ENCODE results near the gene CASP8AP2. TPM values are rescaled to one million over a fixed set of nuclear protein-coding genes. Genes with fewer than 3 reads are reported as not detected.

CASP8AP2 gene
- total RNA-seq, 1 experiment from 2014 or later = 27.9 TPM

DNA sequence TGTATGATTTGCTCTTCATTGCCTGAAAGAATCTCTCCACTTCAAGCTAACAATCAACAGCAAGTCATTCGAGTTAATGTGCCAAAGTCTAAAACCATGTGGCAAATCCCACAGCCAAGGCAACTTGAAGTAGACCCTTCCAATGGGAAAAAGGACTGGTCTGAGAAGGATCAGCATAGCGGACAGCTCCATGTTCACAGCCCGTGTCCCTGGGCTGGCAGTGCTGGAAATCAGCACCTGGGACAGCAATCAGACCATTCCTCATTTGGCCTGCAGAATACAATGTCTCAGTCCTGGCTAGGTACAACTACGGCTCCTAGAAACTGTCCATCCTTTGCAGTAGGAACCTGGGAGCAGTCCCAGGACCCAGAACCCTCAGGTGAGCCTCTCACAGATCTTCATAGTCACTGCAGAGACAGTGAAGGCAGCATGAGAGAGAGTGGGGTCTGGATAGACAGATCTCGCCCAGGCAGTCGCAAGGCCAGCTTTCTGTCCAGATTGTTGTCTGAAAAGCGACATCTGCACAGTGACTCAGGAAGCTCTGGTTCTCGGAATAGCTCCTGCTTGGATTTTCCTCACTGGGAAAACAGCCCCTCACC is 65.7 kb downstream of the CASP8AP2 start (continued):
- TF ChIP-seq CREM (CRISPR knock-in tag; IDR thresholded peaks at IDR 0.05) (0 out of 2 replicates have a peak, but pooled peaks have one; percentile 25), SMAD3 (CRISPR knock-in tag; IDR thresholded peaks at IDR 0.05; ENCODE audit: borderline replicate concordance) (peak; percentile 91), ZNF423 (CRISPR knock-in tag; IDR thresholded peaks at IDR 0.05) (0 out of 2 replicates have a peak, but pooled peaks have one; percentile 29), EMX1 (CRISPR knock-in tag; IDR thresholded peaks at IDR 0.05) (no peak), SMAD4 (CRISPR knock-in tag; IDR thresholded peaks at IDR 0.05) (peak; percentile 86; the same call in 1 of the 2 replicates), RORB (CRISPR knock-in tag; IDR thresholded peaks at IDR 0.05) (no peak), IRF2 (CRISPR knock-in tag; IDR thresholded peaks at IDR 0.05; ENCODE audit: borderline replicate concordance, low read depth) (peak; percentile 84; the same call in 1 of the 2 replicates), NFE2L1 (CRISPR knock-in tag; IDR thresholded peaks at IDR 0.05) (peak; percentile 88), ZNF317 (CRISPR knock-in tag; IDR thresholded peaks at IDR 0.05; ENCODE audit: borderline replicate concordance, low read depth) (0 out of 2 replicates have a peak, but pooled peaks have one; percentile 18), ZNF232 (CRISPR knock-in tag; IDR thresholded peaks at IDR 0.05) (peak; percentile 79; the same call in 1 of the 2 replicates), SP1 (CRISPR knock-in tag; conservative IDR thresholded peaks at IDR 0.05) (peak; percentile 44; the same call in 1 of the 2 replicates), ESRRA (CRISPR knock-in tag; IDR thresholded peaks at IDR 0.05; ENCODE audit: borderline replicate concordance) (peak; percentile 94), FOXK1 (CRISPR knock-in tag; IDR thresholded peaks at IDR 0.05) (peak; percentile 92), TEAD4 (CRISPR knock-in tag; IDR thresholded peaks at IDR 0.05) (peak; percentile 93), GABPB1 (CRISPR knock-in tag; IDR thresholded peaks at IDR 0.05) (no peak)
- TF ChIP-seq, protein P1, sequence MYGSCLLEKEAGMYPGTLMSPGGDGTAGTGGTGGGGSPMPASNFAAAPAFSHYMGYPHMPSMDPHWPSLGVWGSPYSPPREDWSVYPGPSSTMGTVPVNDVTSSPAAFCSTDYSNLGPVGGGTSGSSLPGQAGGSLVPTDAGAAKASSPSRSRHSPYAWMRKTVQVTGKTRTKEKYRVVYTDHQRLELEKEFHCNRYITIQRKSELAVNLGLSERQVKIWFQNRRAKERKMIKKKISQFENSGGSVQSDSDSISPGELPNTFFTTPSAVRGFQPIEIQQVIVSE (CRISPR knock-in tag; IDR thresholded peaks at IDR 0.05; ENCODE audit: borderline replicate concordance) = no peak
- TF ChIP-seq, protein P2, sequence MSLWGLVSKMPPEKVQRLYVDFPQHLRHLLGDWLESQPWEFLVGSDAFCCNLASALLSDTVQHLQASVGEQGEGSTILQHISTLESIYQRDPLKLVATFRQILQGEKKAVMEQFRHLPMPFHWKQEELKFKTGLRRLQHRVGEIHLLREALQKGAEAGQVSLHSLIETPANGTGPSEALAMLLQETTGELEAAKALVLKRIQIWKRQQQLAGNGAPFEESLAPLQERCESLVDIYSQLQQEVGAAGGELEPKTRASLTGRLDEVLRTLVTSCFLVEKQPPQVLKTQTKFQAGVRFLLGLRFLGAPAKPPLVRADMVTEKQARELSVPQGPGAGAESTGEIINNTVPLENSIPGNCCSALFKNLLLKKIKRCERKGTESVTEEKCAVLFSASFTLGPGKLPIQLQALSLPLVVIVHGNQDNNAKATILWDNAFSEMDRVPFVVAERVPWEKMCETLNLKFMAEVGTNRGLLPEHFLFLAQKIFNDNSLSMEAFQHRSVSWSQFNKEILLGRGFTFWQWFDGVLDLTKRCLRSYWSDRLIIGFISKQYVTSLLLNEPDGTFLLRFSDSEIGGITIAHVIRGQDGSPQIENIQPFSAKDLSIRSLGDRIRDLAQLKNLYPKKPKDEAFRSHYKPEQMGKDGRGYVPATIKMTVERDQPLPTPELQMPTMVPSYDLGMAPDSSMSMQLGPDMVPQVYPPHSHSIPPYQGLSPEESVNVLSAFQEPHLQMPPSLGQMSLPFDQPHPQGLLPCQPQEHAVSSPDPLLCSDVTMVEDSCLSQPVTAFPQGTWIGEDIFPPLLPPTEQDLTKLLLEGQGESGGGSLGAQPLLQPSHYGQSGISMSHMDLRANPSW (CRISPR knock-in tag; conservative IDR thresholded peaks at IDR 0.05; ENCODE audit: low read depth) = no peak
- TF ChIP-seq, protein P3, sequence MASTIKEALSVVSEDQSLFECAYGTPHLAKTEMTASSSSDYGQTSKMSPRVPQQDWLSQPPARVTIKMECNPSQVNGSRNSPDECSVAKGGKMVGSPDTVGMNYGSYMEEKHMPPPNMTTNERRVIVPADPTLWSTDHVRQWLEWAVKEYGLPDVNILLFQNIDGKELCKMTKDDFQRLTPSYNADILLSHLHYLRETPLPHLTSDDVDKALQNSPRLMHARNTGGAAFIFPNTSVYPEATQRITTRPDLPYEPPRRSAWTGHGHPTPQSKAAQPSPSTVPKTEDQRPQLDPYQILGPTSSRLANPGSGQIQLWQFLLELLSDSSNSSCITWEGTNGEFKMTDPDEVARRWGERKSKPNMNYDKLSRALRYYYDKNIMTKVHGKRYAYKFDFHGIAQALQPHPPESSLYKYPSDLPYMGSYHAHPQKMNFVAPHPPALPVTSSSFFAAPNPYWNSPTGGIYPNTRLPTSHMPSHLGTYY (CRISPR knock-in tag; IDR thresholded peaks at IDR 0.05) = no peak
- TF ChIP-seq, protein P4, sequence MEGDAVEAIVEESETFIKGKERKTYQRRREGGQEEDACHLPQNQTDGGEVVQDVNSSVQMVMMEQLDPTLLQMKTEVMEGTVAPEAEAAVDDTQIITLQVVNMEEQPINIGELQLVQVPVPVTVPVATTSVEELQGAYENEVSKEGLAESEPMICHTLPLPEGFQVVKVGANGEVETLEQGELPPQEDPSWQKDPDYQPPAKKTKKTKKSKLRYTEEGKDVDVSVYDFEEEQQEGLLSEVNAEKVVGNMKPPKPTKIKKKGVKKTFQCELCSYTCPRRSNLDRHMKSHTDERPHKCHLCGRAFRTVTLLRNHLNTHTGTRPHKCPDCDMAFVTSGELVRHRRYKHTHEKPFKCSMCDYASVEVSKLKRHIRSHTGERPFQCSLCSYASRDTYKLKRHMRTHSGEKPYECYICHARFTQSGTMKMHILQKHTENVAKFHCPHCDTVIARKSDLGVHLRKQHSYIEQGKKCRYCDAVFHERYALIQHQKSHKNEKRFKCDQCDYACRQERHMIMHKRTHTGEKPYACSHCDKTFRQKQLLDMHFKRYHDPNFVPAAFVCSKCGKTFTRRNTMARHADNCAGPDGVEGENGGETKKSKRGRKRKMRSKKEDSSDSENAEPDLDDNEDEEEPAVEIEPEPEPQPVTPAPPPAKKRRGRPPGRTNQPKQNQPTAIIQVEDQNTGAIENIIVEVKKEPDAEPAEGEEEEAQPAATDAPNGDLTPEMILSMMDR (IDR thresholded peaks at IDR 0.05) = no peak
- TF ChIP-seq, protein P5, sequence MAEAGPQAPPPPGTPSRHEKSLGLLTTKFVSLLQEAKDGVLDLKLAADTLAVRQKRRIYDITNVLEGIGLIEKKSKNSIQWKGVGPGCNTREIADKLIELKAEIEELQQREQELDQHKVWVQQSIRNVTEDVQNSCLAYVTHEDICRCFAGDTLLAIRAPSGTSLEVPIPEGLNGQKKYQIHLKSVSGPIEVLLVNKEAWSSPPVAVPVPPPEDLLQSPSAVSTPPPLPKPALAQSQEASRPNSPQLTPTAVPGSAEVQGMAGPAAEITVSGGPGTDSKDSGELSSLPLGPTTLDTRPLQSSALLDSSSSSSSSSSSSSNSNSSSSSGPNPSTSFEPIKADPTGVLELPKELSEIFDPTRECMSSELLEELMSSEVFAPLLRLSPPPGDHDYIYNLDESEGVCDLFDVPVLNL (CRISPR knock-in tag; IDR thresholded peaks at IDR 0.05; ENCODE audit: borderline replicate concordance, low read depth) = peak; percentile 74; the same call in 1 of the 2 replicates
- TF ChIP-seq, protein P6, sequence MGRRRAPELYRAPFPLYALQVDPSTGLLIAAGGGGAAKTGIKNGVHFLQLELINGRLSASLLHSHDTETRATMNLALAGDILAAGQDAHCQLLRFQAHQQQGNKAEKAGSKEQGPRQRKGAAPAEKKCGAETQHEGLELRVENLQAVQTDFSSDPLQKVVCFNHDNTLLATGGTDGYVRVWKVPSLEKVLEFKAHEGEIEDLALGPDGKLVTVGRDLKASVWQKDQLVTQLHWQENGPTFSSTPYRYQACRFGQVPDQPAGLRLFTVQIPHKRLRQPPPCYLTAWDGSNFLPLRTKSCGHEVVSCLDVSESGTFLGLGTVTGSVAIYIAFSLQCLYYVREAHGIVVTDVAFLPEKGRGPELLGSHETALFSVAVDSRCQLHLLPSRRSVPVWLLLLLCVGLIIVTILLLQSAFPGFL (CRISPR knock-in tag; IDR thresholded peaks at IDR 0.05; ENCODE audit: borderline replicate concordance) = peak; percentile 89; the same call in 1 of the 2 replicates
- TF ChIP-seq, protein P7, sequence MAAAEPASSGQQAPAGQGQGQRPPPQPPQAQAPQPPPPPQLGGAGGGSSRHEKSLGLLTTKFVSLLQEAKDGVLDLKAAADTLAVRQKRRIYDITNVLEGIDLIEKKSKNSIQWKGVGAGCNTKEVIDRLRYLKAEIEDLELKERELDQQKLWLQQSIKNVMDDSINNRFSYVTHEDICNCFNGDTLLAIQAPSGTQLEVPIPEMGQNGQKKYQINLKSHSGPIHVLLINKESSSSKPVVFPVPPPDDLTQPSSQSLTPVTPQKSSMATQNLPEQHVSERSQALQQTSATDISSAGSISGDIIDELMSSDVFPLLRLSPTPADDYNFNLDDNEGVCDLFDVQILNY (CRISPR knock-in tag; IDR thresholded peaks at IDR 0.05) = peak; percentile 46; the same call in 1 of the 2 replicates
- TF ChIP-seq, protein P8, sequence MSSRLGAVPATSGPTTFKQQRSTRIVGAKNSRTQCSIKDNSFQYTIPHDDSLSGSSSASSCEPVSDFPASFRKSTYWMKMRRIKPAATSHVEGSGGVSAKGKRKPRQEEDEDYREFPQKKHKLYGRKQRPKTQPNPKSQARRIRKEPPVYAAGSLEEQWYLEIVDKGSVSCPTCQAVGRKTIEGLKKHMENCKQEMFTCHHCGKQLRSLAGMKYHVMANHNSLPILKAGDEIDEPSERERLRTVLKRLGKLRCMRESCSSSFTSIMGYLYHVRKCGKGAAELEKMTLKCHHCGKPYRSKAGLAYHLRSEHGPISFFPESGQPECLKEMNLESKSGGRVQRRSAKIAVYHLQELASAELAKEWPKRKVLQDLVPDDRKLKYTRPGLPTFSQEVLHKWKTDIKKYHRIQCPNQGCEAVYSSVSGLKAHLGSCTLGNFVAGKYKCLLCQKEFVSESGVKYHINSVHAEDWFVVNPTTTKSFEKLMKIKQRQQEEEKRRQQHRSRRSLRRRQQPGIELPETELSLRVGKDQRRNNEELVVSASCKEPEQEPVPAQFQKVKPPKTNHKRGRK (CRISPR knock-in tag; IDR thresholded peaks at IDR 0.05; ENCODE audit: borderline replicate concordance) = no peak
- TF ChIP-seq, protein P9, sequence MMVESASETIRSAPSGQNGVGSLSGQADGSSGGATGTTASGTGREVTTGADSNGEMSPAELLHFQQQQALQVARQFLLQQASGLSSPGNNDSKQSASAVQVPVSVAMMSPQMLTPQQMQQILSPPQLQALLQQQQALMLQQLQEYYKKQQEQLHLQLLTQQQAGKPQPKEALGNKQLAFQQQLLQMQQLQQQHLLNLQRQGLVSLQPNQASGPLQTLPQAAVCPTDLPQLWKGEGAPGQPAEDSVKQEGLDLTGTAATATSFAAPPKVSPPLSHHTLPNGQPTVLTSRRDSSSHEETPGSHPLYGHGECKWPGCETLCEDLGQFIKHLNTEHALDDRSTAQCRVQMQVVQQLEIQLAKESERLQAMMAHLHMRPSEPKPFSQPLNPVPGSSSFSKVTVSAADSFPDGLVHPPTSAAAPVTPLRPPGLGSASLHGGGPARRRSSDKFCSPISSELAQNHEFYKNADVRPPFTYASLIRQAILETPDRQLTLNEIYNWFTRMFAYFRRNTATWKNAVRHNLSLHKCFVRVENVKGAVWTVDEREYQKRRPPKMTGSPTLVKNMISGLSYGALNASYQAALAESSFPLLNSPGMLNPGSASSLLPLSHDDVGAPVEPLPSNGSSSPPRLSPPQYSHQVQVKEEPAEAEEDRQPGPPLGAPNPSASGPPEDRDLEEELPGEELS (CRISPR knock-in tag; IDR thresholded peaks at IDR 0.05) = peak; percentile 96

All from WTC11 (cell line).